Measurements from ENCODE around the gene UBE2QL1.

DNA sequence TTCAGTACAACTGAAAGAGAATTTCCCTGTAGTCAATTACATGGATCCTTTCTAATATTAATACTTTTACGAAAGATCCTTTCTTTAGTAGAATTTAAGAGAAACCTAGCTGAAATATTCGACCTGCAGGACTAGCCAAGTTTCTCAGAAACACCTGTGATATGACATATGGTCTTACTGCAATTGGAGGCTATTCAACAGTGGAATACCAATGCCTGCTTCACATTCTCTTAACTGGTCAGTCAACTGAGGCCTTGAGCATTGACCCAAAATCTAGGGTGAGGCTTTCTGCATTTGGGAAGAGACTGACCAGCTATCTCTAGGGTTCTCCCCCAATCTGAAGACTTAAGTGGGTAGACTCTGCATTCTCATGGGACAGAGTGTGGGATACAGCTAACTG is 12.3 kb downstream of the UBE2QL1 start:
- TF ChIP-seq, protein P1, sequence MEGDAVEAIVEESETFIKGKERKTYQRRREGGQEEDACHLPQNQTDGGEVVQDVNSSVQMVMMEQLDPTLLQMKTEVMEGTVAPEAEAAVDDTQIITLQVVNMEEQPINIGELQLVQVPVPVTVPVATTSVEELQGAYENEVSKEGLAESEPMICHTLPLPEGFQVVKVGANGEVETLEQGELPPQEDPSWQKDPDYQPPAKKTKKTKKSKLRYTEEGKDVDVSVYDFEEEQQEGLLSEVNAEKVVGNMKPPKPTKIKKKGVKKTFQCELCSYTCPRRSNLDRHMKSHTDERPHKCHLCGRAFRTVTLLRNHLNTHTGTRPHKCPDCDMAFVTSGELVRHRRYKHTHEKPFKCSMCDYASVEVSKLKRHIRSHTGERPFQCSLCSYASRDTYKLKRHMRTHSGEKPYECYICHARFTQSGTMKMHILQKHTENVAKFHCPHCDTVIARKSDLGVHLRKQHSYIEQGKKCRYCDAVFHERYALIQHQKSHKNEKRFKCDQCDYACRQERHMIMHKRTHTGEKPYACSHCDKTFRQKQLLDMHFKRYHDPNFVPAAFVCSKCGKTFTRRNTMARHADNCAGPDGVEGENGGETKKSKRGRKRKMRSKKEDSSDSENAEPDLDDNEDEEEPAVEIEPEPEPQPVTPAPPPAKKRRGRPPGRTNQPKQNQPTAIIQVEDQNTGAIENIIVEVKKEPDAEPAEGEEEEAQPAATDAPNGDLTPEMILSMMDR (IDR thresholded peaks at IDR 0.05) = no peak
- TF ChIP-seq FOXM1 (IDR thresholded peaks at IDR 0.05; ENCODE audit: low read depth) (no peak), RFX5 (IDR thresholded peaks at IDR 0.05; ENCODE audit: low read length) (no peak), YY1 (IDR thresholded peaks at IDR 0.05; ENCODE audit: low read depth) (no peak), FOXJ3 (CRISPR knock-in tag; IDR thresholded peaks at IDR 0.05) (no peak), NRF1 (IDR thresholded peaks at IDR 0.05; ENCODE audit: low read depth, low read length) (no peak), RAD21 (IDR thresholded peaks at IDR 0.05; ENCODE audit: low read length) (no peak), JUND (IDR thresholded peaks at IDR 0.05) (no peak), NFIC (IDR thresholded peaks at IDR 0.05; ENCODE audit: borderline replicate concordance) (no peak)
- TF ChIP-seq, protein P2, sequence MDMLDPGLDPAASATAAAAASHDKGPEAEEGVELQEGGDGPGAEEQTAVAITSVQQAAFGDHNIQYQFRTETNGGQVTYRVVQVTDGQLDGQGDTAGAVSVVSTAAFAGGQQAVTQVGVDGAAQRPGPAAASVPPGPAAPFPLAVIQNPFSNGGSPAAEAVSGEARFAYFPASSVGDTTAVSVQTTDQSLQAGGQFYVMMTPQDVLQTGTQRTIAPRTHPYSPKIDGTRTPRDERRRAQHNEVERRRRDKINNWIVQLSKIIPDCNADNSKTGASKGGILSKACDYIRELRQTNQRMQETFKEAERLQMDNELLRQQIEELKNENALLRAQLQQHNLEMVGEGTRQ (IDR thresholded peaks at IDR 0.05; ENCODE audit: borderline replicate concordance, low read depth, low read length) = no peak

Measured in SK-N-SH (cell line).